Transverse colon (tissue), 4 donors: ENCODE data around the gene HSD17B2.

Experiments used
- CTCF ChIP-seq, 5 experiments: fragments of 200-600 bp in 3 of 5; fragments of 450-650 bp in 2 of 5; sonication (generic) in 3 of 5; IDR thresholded peaks; 1 replicate in 2 of 5; 2 replicates in 3 of 5; pipeline ENCODE4 v1.5.1; 2016 to 2017; ENCODE audit warnings: antibody characterized with exemption in 5 of 5, inconsistent platforms in 3 of 5, mild to moderate bottlenecking in 2 of 5, moderate library complexity in 1 of 5
- EP300 ChIP-seq: sonication (generic); formaldehyde crosslinking; IDR thresholded peaks from one replicate; pipeline ENCODE4 v1.6.1; 2017; ENCODE audit warnings: antibody characterized with exemption, low read depth
- POLR2A ChIP-seq: fragments of 450-650 bp; IDR thresholded peaks from one replicate; pipeline ENCODE4 v1.6.1; 2016; ENCODE audit warnings: antibody characterized with exemption, mild to moderate bottlenecking, moderate library complexity
- POLR2AphosphoS5 ChIP-seq, 3 donors: sonication (generic); formaldehyde crosslinking; IDR thresholded peaks; one replicate each; pipeline ENCODE4 v1.6.1; 2016; ENCODE audit warnings: antibody characterized with exemption in 3 of 3

GRCh38 chr16:82016964-82017363 is 18.1 kb upstream of the HSD17B2 start:
- TF ChIP-seq POLR2AphosphoS5 (IDR thresholded peaks at IDR 0.05) (no peak), CTCF (IDR thresholded peaks at IDR 0.05) (no peak), POLR2A (no peak), EP300 (no peak)
